ENCODE results near the gene ADAMTS13. TPM values are rescaled to one million over a fixed set of nuclear protein-coding genes. Genes with fewer than 3 reads are reported as not detected.

Gene ADAMTS13
- total and polyA plus RNA-seq, 4 donors, result 6.5 to 13.3 (median 10.4) TPM

DNA sequence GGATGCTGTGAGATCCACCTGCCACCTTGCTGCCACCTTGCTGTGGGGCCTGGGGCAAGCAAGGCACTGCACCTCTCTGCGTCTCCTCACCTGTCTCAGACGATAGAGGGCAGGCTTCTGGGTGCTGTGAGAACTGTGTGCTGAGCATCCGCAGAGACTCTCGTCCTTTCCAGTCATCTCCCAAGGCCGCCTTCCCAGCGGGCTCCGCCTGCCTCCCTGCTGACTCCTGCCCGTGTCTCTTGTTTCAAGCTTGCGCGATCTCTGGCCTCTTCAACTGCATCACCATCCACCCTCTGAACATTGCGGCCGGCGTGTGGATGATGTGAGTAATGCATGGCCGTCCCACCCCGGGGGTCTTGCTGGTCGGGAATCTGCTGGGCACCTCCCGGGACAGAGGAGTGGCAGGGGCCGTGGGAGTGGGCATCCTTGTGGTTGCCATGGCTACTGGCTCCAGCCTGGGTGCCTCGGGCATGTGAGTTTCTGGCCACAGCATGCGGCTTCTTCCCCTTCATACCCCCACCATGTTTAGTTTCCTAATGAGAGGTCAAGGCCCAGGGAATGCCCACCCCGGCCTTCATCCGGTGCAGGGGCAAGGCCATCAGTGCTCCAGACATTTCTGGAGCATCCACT, 41.2 kb downstream of the ADAMTS13 start:
- H3K4me1 ChIP-seq (ENCODE audit: control insufficient read depth in 4 of 4, insufficient read depth in 4 of 4, low read length in 3 of 4), result peaks cover 7 to 29% (median 21%) of the 10 kb centered on the region in 4 donors
- H3K9ac ChIP-seq (ENCODE audit: low read depth in 1 of 2, low read length in 2 of 2), result no peak overlapping the region

GRCh38 chr9:133463864-133464615, 41.9 kb downstream of the ADAMTS13 start:
- no peak for DNase-seq (ENCODE audit: low spot score)
- Histone ChIP-seq H3K9me3 (ENCODE audit: control insufficient read depth in 4 of 4, low read length in 3 of 4) (no peaks in the 10 kb centered on the region), H3K27ac (ENCODE audit: low read depth in 1 of 2, low read length in 2 of 2) (no peak overlapping the region), H3K27me3 (ENCODE audit: control insufficient read depth in 4 of 4, insufficient read depth in 4 of 4, low read length in 3 of 4) (no peaks in the 10 kb centered on the region), H3K36me3 (ENCODE audit: control insufficient read depth in 4 of 4, insufficient read depth in 3 of 4, low read depth in 1 of 4, low read length in 3 of 4) (peaks cover 2 to 18% (median 15%) of the 10 kb centered on the region in 4 donors), H3K9ac (ENCODE audit: low read depth in 1 of 2, low read length in 2 of 2) (no peak overlapping the region), H3K4me1 (ENCODE audit: control insufficient read depth in 4 of 4, insufficient read depth in 4 of 4, low read length in 3 of 4) (peaks cover 6 to 26% (median 20%) of the 10 kb centered on the region in 4 donors), H3K4me3 (ENCODE audit: low read depth in 1 of 3, low read length in 3 of 3) (no peak overlapping the region)
- WGBS, result 90% methylated on average over 24 of the region's 24 CpGs
- TF ChIP-seq YY1 (IDR thresholded peaks at IDR 0.05), result no peak
- no peak for TF ChIP-seq JUND (IDR thresholded peaks at IDR 0.05)
- no peak for TF ChIP-seq HNF4A (conservative IDR thresholded peaks at IDR 0.05)
- TF ChIP-seq GABPA (IDR thresholded peaks at IDR 0.05 in 1 of 2, conservative IDR thresholded peaks at IDR 0.05 in 1 of 2), result no peak
- TF ChIP-seq FOXA2 (IDR thresholded peaks at IDR 0.05), result no peak
- TF ChIP-seq TAF1 (conservative IDR thresholded peaks at IDR 0.05), result no peak
- TF ChIP-seq, protein P1, sequence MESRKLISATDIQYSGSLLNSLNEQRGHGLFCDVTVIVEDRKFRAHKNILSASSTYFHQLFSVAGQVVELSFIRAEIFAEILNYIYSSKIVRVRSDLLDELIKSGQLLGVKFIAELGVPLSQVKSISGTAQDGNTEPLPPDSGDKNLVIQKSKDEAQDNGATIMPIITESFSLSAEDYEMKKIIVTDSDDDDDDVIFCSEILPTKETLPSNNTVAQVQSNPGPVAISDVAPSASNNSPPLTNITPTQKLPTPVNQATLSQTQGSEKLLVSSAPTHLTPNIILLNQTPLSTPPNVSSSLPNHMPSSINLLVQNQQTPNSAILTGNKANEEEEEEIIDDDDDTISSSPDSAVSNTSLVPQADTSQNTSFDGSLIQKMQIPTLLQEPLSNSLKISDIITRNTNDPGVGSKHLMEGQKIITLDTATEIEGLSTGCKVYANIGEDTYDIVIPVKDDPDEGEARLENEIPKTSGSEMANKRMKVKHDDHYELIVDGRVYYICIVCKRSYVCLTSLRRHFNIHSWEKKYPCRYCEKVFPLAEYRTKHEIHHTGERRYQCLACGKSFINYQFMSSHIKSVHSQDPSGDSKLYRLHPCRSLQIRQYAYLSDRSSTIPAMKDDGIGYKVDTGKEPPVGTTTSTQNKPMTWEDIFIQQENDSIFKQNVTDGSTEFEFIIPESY (IDR thresholded peaks at IDR 0.05), result no peak
- no peak for TF ChIP-seq FOXA1 (IDR thresholded peaks at IDR 0.05)
- TF ChIP-seq REST (IDR thresholded peaks at IDR 0.05), result no peak

More for the DNA sequence above, 41.2 kb downstream of the ADAMTS13 start:
- DNase-seq (ENCODE audit: low spot score), result no peak
- H3K27me3 ChIP-seq (ENCODE audit: control insufficient read depth in 4 of 4, insufficient read depth in 4 of 4, low read length in 3 of 4), result no peaks in the 10 kb centered on the region
- peaks cover 2 to 14% (median 12%) of the 10 kb centered on the region in 4 donors for H3K36me3 ChIP-seq (ENCODE audit: control insufficient read depth in 4 of 4, insufficient read depth in 3 of 4, low read depth in 1 of 4, low read length in 3 of 4)
- no peaks in the 10 kb centered on the region for H3K9me3 ChIP-seq (ENCODE audit: control insufficient read depth in 4 of 4, low read length in 3 of 4)
- 93% methylated on average over 22 of the region's 22 CpGs for WGBS
- no peak overlapping the region for H3K27ac ChIP-seq (ENCODE audit: low read depth in 1 of 2, low read length in 2 of 2)
- H3K4me3 ChIP-seq (ENCODE audit: low read depth in 1 of 3, low read length in 3 of 3), result no peak overlapping the region
- no peak for TF ChIP-seq REST (IDR thresholded peaks at IDR 0.05)
- no peak for TF ChIP-seq HNF4G (IDR thresholded peaks at IDR 0.05)
- TF ChIP-seq GABPA (IDR thresholded peaks at IDR 0.05 in 1 of 2, conservative IDR thresholded peaks at IDR 0.05 in 1 of 2), result no peak
- TF ChIP-seq, protein P1 (IDR thresholded peaks at IDR 0.05), result no peak
- TF ChIP-seq, protein P2, sequence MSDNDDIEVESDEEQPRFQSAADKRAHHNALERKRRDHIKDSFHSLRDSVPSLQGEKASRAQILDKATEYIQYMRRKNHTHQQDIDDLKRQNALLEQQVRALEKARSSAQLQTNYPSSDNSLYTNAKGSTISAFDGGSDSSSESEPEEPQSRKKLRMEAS (IDR thresholded peaks at IDR 0.05), result no peak
- no peak for TF ChIP-seq RXRA (IDR thresholded peaks at IDR 0.05)
- TF ChIP-seq FOXA2 (IDR thresholded peaks at IDR 0.05), result no peak
- TF ChIP-seq EGR1 (IDR thresholded peaks at IDR 0.05; ENCODE audit: low read depth in 2 of 2), result no peak
- no peak for TF ChIP-seq HNF4A (conservative IDR thresholded peaks at IDR 0.05)
- no peak for TF ChIP-seq FOXA1 (IDR thresholded peaks at IDR 0.05)

Measured in liver (tissue), 9 donors.